Measurements from ENCODE around the gene AOAH.

- TF ChIP-seq CTCF (IDR thresholded peaks at IDR 0.05; ENCODE audit: low read depth, low read length, poor library complexity, severe bottlenecking): no peak
- TF ChIP-seq EZH2phosphoT487 (IDR thresholded peaks at IDR 0.05; ENCODE audit: borderline replicate concordance, low read length): no peak
Measured at GRCh38 chr7:36650320-36650719, 74.0 kb downstream of the AOAH start.

All from DOHH2 (cell line).